Transverse colon (tissue), 4 donors: ENCODE results near the gene FREY1. TPM values are rescaled to one million over a fixed set of nuclear protein-coding genes. Genes with fewer than 3 reads are reported as not detected.

ENCODE experiments used
- DNase-seq: peaks from one replicate; pipeline ENCODE4 v3.0.0-alpha.2; 2019
- H3K27ac ChIP-seq, 4 donors: fragments of 200-600 bp; sonication (generic); 2 replicates each; pipeline ENCODE4 v1.5.1; 2016 to 2018; ENCODE audit warnings: inconsistent platforms in 4 of 4
- H3K27me3 ChIP-seq: fragments of 200-600 bp; sonication (generic); 2 replicates; pipeline ENCODE4 v1.5.1; 2017; ENCODE audit warnings: inconsistent platforms
- H3K36me3 ChIP-seq, 4 donors: fragments of 200-600 bp; sonication (generic); 2 replicates each; pipeline ENCODE4 v1.5.1; 2017 to 2019; ENCODE audit warnings: inconsistent platforms in 4 of 4
- H3K4me1 ChIP-seq, 4 donors: fragments of 200-600 bp; sonication (generic); 2 replicates each; pipeline ENCODE4 v1.5.1; 2017 to 2020; ENCODE audit warnings: inconsistent platforms in 4 of 4
- H3K4me3 ChIP-seq, 4 donors: fragments of 200-600 bp; sonication (generic); 1 replicate in 1 of 4; 2 replicates in 3 of 4; pipeline versions ENCODE4 v1.5.1 to v1.6.1; 2017 to 2019; ENCODE audit warnings: inconsistent platforms in 4 of 4
- H3K9me3 ChIP-seq, 2 donors: fragments of 200-600 bp; sonication (generic); 2 replicates each; pipeline ENCODE4 v1.5.1; 2017 to 2019; ENCODE audit warnings: inconsistent platforms in 2 of 2
- EP300 ChIP-seq: sonication (generic); formaldehyde crosslinking; IDR thresholded peaks from one replicate; pipeline ENCODE4 v1.6.1; 2017; ENCODE audit warnings: antibody characterized with exemption, low read depth
- POLR2A ChIP-seq: fragments of 450-650 bp; IDR thresholded peaks from one replicate; pipeline ENCODE4 v1.6.1; 2016; ENCODE audit warnings: antibody characterized with exemption, mild to moderate bottlenecking, moderate library complexity
- POLR2AphosphoS5 ChIP-seq, 3 donors: sonication (generic); formaldehyde crosslinking; IDR thresholded peaks; one replicate each; pipeline ENCODE4 v1.6.1; 2016; ENCODE audit warnings: antibody characterized with exemption in 3 of 3
- WGBS, 2 donors: methylation state at CpG; one replicate each; pipeline ENCODE4 v1.1.5; 2018; ENCODE audit warnings: low coverage in 1 of 2; 5-methylcytosine and 5-hydroxymethylcytosine counted together
- in situ Hi-C, 4 donors: fragments of 200-750 bp; cut with MboI; loops; one replicate each; pipeline versions ENCODE4 v1.15.0 to v1.15.1; 2017; ENCODE audit warnings: low sequenced_read_pairs in 3 of 4, low pct_ligation_motif_present in 1 of 4, low pct_unique_long_range_greater_than_20kb in 1 of 4
- intact Hi-C: fragments of 100-400 bp; cut with DNase I; formaldehyde crosslinking; loops from one replicate; pipeline ENCODE4 v1.15.1; 2023; ENCODE audit warnings: low total_unique reads
- total RNA-seq, 4 donors: library from RNA; depleted of rRNA; stranded (reverse); fragments of >200 nt; gene quantifications; one replicate each; pipeline ENCODE4 v1.1.0, GENCODE V29; 2016
- TF ChIP-seq, protein P1 (sequence below), 5 experiments: fragments of 200-600 bp in 3 of 5; fragments of 450-650 bp in 2 of 5; sonication (generic) in 3 of 5; IDR thresholded peaks; 1 replicate in 2 of 5; 2 replicates in 3 of 5; pipeline ENCODE4 v1.5.1; 2016 to 2017; ENCODE audit warnings: antibody characterized with exemption in 5 of 5, inconsistent platforms in 3 of 5, mild to moderate bottlenecking in 2 of 5, moderate library complexity in 1 of 5

Gene FREY1
- total RNA-seq, 4 donors from 2014 or later: 0.82 to 2.7 TPM; not detected in 2

DNA sequence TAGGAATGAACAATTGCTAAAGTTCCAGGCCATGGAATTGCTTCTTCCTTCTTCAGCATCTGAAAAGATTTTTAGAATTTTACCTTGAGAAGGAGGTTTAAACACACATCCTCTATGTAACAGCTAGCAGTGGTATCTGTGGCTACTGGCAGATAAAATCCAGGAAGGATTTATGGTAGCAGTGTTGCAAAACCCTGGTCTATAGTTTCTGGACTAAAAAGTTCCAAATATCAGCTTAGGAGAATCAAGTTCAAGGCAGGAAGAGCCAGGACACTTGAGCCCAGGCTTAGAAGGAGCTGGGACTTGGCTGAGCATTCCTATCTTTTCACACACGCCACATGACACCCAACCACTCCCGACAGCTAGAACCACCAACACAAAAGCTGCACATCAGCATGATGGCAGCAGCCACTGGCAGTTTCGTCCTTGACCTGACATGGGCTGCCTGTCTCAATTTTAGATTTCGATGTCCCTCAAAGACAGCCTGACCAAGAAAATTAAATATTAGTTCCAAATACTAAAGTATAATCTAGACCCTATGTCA is 29.5 kb upstream of the FREY1 start:
- H3K27ac ChIP-seq: no peak overlapping the region
- H3K9me3 ChIP-seq: no peaks in the 10 kb centered on the region
- H3K27me3 ChIP-seq: no peaks in the 10 kb centered on the region
- WGBS, 2 donors: 89% methylated on average over 4 of the region's 4 CpGs; no CpG with 5 or more reads in 1 of the 2 donors
- in situ Hi-C loops (no loop called here), intact Hi-C loops (no loop called here)
- H3K4me1 ChIP-seq: no peaks in the 10 kb centered on the region
- TF ChIP-seq, protein P1, sequence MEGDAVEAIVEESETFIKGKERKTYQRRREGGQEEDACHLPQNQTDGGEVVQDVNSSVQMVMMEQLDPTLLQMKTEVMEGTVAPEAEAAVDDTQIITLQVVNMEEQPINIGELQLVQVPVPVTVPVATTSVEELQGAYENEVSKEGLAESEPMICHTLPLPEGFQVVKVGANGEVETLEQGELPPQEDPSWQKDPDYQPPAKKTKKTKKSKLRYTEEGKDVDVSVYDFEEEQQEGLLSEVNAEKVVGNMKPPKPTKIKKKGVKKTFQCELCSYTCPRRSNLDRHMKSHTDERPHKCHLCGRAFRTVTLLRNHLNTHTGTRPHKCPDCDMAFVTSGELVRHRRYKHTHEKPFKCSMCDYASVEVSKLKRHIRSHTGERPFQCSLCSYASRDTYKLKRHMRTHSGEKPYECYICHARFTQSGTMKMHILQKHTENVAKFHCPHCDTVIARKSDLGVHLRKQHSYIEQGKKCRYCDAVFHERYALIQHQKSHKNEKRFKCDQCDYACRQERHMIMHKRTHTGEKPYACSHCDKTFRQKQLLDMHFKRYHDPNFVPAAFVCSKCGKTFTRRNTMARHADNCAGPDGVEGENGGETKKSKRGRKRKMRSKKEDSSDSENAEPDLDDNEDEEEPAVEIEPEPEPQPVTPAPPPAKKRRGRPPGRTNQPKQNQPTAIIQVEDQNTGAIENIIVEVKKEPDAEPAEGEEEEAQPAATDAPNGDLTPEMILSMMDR (IDR thresholded peaks at IDR 0.05): no peak
- TF ChIP-seq POLR2A (no peak), POLR2AphosphoS5 (IDR thresholded peaks at IDR 0.05) (no peak), EP300 (no peak)
- no peak overlapping the region for H3K4me3 ChIP-seq
- DNase-seq: no peak
- H3K36me3 ChIP-seq: peaks cover 0 to 37% (median 15%) of the 10 kb centered on the region in 4 donors

DNA sequence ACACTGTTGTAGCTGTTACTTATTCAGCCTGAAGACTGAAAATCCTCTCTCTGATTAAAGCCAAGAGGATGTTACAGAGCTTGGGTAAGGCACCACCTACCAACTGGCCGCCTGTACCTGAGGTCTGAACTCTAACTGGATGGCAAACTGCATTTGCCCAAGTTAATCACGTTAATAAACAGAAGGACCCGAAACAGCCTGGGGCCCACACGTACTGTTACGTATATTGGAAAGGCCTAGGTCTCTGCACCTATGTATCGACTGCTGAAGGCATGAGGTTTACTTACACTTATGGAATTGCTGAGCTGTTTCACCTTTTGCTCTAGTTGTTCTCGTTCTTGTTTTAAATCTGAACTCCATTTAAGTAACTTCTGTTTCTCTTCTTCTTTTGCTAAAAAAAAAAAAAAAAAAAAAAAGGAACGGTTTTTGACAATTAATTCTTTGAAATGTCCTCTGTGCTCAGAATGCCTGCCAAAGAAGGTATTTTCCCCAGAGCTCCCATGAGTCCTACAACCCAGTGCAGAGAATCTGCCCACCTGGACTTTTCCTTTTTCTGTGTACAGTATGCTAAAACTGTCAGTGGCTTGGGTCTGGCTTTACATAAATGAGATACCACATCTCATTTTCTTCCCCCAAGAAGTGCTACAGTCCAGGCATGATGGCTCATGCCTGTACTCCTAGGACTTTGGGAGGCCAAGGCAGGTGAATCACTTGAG is 28.4 kb upstream of the FREY1 start:
- in situ Hi-C loops: no loop called here
- H3K36me3 ChIP-seq: peaks cover 0 to 37% (median 15%) of the 10 kb centered on the region in 4 donors

DNA sequence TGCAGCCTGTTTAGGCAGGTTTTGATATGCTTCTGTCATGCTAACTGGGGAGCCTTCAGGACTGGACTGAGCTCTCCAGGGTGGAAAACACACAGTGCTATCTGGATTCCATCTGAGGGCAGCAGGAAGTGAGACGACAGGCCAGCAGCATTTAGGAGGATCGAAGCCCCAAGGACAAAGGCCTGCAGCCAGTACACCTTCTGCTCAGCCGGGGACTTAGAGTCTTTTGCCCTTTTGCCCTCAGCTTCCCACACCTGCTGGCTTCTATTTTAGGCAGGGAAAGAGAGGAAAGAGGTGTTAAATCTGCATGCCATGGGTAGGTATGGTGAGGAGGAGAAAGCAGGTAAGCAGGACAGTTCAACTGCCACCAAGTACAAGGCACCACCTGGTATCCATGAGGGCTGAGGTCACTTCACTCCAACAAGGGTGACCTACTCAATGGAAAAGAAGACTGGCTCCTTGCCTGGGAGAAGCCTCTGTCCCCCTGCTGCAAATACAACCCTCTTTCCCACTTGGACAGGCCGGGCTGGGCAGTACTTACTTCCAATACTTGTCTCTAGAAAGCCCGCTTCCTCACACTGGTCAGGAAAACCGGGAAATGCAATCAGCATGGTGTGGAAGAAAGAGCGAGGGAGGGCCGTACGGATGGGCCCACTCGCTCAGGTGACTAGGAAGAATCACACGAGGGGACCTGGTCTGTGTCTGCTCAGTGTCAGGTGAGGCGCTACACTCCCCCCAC is 27.7 kb upstream of the FREY1 start:
- Histone ChIP-seq H3K27ac (no peak overlapping the region), H3K36me3 (peaks cover 0 to 37% (median 15%) of the 10 kb centered on the region in 4 donors), H3K9me3 (no peaks in the 10 kb centered on the region), H3K4me3 (no peak overlapping the region), H3K4me1 (peaks cover 7 to 10% (median 9%) of the 10 kb centered on the region in 4 donors), H3K27me3 (no peaks in the 10 kb centered on the region)
- in situ Hi-C loops (no loop called here), intact Hi-C loops (no loop called here)
- DNase-seq: no peak
- no peak for TF ChIP-seq EP300
- no peak for TF ChIP-seq POLR2A
- TF ChIP-seq, protein P1 (IDR thresholded peaks at IDR 0.05): no peak
- no peak for TF ChIP-seq POLR2AphosphoS5 (IDR thresholded peaks at IDR 0.05)
- 83% methylated on average over 12 of the region's 12 CpGs; no CpG with 5 or more reads in 1 of the 2 donors for WGBS, 2 donors

More for the DNA sequence above, 28.4 kb upstream of the FREY1 start:
- Histone ChIP-seq H3K27me3 (no peaks in the 10 kb centered on the region), H3K4me3 (no peak overlapping the region), H3K27ac (no peak overlapping the region), H3K4me1 (peaks cover 1 to 3% (median 3%) of the 10 kb centered on the region in 4 donors), H3K9me3 (no peaks in the 10 kb centered on the region)
- intact Hi-C loops: no loop called here
- TF ChIP-seq POLR2AphosphoS5 (IDR thresholded peaks at IDR 0.05) (no peak), EP300 (no peak), POLR2A (no peak)
- TF ChIP-seq, protein P1 (IDR thresholded peaks at IDR 0.05): no peak
- 79 to 82% methylated on average over 7 to 8 of the region's 8 CpGs for WGBS, 2 donors
- no peak for DNase-seq
